ENCODE results near the gene CHD8. TPM values are rescaled to one million over a fixed set of nuclear protein-coding genes. Genes with fewer than 3 reads are reported as not detected.

CHD8 gene
- total RNA-seq, 1 donor from 2014 or later: 96.0 TPM

DNA sequence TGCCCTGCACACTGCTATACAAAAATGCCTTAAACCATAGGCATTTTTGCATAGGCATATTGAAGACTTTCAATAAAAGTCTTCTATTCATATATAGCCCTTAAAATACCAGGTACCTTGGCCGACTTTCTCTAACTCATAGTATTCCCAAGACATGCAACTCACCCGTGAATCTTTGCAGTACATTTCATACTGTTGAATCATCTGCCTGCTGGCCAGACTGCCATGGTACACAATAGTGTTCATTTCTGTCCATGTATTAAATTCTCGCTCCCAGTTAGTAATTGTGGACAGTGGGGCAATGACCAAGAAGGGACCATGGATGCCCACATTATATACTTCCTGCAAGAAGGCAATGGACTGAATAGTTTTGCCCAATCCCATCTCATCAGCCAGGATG, 47.8 kb downstream of the CHD8 start:
- TF ChIP-seq, protein P1, sequence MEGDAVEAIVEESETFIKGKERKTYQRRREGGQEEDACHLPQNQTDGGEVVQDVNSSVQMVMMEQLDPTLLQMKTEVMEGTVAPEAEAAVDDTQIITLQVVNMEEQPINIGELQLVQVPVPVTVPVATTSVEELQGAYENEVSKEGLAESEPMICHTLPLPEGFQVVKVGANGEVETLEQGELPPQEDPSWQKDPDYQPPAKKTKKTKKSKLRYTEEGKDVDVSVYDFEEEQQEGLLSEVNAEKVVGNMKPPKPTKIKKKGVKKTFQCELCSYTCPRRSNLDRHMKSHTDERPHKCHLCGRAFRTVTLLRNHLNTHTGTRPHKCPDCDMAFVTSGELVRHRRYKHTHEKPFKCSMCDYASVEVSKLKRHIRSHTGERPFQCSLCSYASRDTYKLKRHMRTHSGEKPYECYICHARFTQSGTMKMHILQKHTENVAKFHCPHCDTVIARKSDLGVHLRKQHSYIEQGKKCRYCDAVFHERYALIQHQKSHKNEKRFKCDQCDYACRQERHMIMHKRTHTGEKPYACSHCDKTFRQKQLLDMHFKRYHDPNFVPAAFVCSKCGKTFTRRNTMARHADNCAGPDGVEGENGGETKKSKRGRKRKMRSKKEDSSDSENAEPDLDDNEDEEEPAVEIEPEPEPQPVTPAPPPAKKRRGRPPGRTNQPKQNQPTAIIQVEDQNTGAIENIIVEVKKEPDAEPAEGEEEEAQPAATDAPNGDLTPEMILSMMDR (IDR thresholded peaks at IDR 0.05): no peak
- H3K36me3 ChIP-seq: peaks cover 91 to 100% of the 10 kb centered on the region in 2 donors
- intact Hi-C loops (cut with DNase I): no loop called here

DNA sequence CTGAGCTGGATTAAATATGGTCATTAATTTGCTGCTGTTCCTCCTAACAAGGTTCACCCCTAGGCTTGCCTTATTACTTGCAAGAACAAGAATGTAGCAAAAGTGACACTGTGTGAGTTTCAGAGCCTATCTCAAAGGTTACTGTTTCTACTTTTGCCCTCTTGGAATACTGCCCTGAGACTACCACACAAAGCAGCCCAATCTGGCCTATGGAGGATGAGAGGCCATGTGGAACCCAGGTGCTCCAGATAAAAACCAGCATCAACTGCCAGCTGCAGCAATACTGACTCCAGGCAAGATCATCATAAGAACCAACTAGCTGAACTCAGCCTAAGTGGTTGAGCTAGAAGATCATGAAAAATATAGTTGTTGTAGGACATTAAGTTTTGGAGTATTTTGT, 49.7 kb downstream of the CHD8 start:
- intact Hi-C loops (cut with DNase I): no loop called here
- Histone ChIP-seq H3K27ac (no peak overlapping the region), H3K27me3 (no peaks in the 10 kb centered on the region), H3K36me3 (peaks cover 91 to 100% of the 10 kb centered on the region in 2 donors), H3K9me3 (no peaks in the 10 kb centered on the region), H3K4me1 (no peaks in the 10 kb centered on the region), H3K4me3 (no peak overlapping the region)
- DNase-seq (ENCODE audit: low spot score in 2 of 2): no peak
- TF ChIP-seq, protein P1 (IDR thresholded peaks at IDR 0.05): no peak

More for the DNA sequence above, 47.8 kb downstream of the CHD8 start:
- Histone ChIP-seq H3K4me3 (no peak overlapping the region), H3K27ac (no peak overlapping the region), H3K4me1 (no peaks in the 10 kb centered on the region), H3K27me3 (no peaks in the 10 kb centered on the region), H3K9me3 (no peaks in the 10 kb centered on the region)
- no peak for DNase-seq (ENCODE audit: low spot score in 2 of 2)

DNA sequence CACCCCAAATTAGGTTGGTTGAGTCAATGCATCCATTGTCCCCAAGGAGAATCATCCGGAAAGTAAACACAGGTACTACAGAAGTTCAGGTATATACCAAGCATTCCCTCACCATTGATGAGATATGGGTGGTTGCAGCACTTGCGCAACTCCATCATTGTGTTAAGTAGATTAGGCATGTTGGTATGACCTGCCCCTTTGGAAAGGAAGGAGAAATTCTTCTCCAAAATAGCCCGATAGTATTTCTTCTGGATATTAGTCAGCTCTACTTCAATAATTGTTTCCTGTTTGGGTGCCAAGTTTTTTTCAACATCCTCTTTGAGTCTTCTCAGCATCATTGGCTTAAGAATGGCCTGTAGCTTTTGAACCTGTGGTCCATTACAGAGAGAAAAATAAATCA, 50.8 kb downstream of the CHD8 start:
- no peaks in the 10 kb centered on the region for H3K27me3 ChIP-seq
- no peak for DNase-seq (ENCODE audit: low spot score in 2 of 2)
- H3K27ac ChIP-seq: no peak overlapping the region
- intact Hi-C loops (cut with DNase I): no loop called here
- peaks cover 98 to 100% of the 10 kb centered on the region in 2 donors for H3K36me3 ChIP-seq
- H3K4me3 ChIP-seq: no peak overlapping the region
- TF ChIP-seq, protein P1 (IDR thresholded peaks at IDR 0.05): no peak
- no peaks in the 10 kb centered on the region for H3K4me1 ChIP-seq
- no peaks in the 10 kb centered on the region for H3K9me3 ChIP-seq

DNA sequence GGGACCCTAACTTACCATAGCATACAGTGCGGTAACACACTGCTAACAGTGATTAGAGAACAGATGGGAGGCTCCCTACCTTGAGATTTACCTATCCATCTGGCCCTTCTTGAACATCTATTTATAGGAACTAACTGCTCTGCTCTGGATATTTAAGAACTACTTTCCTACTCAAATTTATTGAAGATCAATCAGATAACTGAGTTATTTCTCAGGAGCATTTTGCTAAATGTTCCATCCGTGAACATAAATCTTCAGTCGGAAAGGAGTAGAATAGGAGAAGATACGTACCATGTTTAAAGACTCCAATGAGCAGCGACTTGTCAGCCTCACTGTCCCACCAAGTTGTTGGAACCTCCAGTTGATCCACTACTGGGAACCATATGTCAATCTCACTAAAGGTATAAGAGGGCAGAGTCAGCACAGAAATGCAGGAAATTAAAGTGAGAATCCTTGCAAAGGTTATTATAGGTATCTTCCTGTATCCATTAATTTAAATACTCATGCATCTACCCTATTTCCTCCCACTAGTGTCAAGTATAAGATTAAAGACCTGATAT, 56.5 kb downstream of the CHD8 start:
- TF ChIP-seq, protein P1 (IDR thresholded peaks at IDR 0.05): no peak
- Histone ChIP-seq H3K4me1 (no peaks in the 10 kb centered on the region), H3K27ac (no peak overlapping the region), H3K9me3 (no peaks in the 10 kb centered on the region), H3K27me3 (no peaks in the 10 kb centered on the region), H3K36me3 (peaks cover 100% of the 10 kb centered on the region in 2 donors), H3K4me3 (no peak overlapping the region)
- no peak for DNase-seq (ENCODE audit: low spot score in 2 of 2)
- intact Hi-C loops (cut with DNase I): no loop called here

DNA sequence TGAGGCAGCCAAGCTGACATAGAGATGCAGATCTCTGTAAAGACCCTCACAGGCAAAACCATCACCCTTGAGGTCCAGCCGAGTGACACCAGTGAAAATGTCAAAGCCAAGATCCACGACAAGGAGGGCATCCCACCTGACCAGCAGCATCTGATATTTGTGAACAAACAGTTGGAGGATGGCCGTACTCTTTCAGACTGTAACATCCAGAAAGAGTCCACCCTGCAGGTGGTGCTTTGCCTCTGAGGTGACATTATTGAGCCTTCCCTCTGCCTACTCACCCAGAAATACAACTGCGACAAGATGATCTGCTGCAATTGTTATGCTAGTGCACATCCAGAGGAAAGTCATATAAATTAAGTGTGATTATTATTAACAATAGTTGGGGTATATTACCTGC, 57.0 kb downstream of the CHD8 start:
- TF ChIP-seq, protein P1 (IDR thresholded peaks at IDR 0.05): no peak
- no peaks in the 10 kb centered on the region for H3K4me1 ChIP-seq
- H3K27ac ChIP-seq: no peak overlapping the region
- peaks cover 100% of the 10 kb centered on the region in 2 donors for H3K36me3 ChIP-seq
- no peak overlapping the region for H3K4me3 ChIP-seq
- H3K27me3 ChIP-seq: no peaks in the 10 kb centered on the region
- DNase-seq (ENCODE audit: low spot score in 2 of 2): no peak
- no peaks in the 10 kb centered on the region for H3K9me3 ChIP-seq
- intact Hi-C loops (cut with DNase I): no loop called here

DNA sequence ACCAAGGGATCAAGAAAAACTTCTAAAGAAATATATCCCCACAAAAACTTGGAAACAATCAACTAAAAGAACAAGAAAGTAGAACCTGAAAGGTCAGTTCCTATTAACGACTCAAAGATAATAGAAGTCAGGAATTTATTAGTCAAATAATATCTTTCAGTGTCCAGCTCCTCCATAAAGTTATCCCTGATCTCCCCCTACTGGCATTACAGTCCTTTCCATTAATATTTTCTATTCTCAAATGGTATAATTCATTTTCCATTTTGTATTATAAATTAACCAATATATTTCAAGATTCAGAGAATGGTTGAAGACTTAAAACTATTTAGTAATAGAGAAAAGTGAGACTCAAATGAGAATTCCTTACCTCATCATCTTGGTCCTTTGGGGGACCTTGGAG, 60.5 kb downstream of the CHD8 start:
- peaks cover 98 to 100% of the 10 kb centered on the region in 2 donors for H3K36me3 ChIP-seq
- intact Hi-C loops (cut with DNase I): no loop called here
- no peaks in the 10 kb centered on the region for H3K27me3 ChIP-seq
- H3K27ac ChIP-seq: no peak overlapping the region
- TF ChIP-seq, protein P1 (IDR thresholded peaks at IDR 0.05): no peak
- H3K4me1 ChIP-seq: no peaks in the 10 kb centered on the region
- DNase-seq (ENCODE audit: low spot score in 2 of 2): no peak
- H3K4me3 ChIP-seq: no peak overlapping the region
- no peaks in the 10 kb centered on the region for H3K9me3 ChIP-seq
